H1 (cell line): ENCODE measurements around the gene PPP1R11. TPM values are rescaled to one million over a fixed set of nuclear protein-coding genes. Genes with fewer than 3 reads are reported as not detected.
A peak's percentile ranks its signal among the peaks of the same experiment; 100 is the strongest.

ENCODE experiments used
- CTCF ChIA-PET: fragments of 300-600 bp; sonication (Branson Sonifier 250); formaldehyde crosslinking; loops from one replicate; lab custom pipeline; 2021; ENCODE audit not compliant: partially characterized antibody; lab: Charles Lee
- POLR2A ChIA-PET: fragments of 300-600 bp; sonication (Branson Sonifier 250); formaldehyde crosslinking; loops from one replicate; lab custom pipeline; 2021; ENCODE audit warnings: inconsistent platforms; ENCODE audit not compliant: partially characterized antibody; lab: Charles Lee
- DNase-seq, 2 experiments: peaks; one replicate each; pipeline versions ENCODE4 v3.0.0 to v3.0.0-alpha.2; 2010 to 2022; ENCODE audit warnings: low spot score in 2 of 2, low read depth in 1 of 2, mixed read lengths in 1 of 2
- FAIRE-seq: peaks from 2 replicates; lab custom pipeline; 2011; peaks lifted over from hg19 to GRCh38; lab: Jason Lieb, UNC
- H2AFZ ChIP-seq: 2 replicates; pipeline ENCODE4 v1.8.1; 2012; ENCODE audit warnings: low read length, inconsistent platforms
- H2AK5ac ChIP-seq: 2 replicates; pipeline ENCODE4 v1.6.1; 2013; ENCODE audit warnings: low read depth, low read length
- H2BK120ac ChIP-seq: replicated peaks from 2 replicates; pipeline ENCODE3; 2013; ENCODE audit warnings: low read depth, low read length, inconsistent platforms
- H2BK12ac ChIP-seq: 2 replicates; pipeline ENCODE4 v1.6.1; 2013; ENCODE audit warnings: low read depth, low read length
- H2BK15ac ChIP-seq: 2 replicates; pipeline ENCODE4 v1.6.1; 2013; ENCODE audit warnings: low read length
- H2BK20ac ChIP-seq: 2 replicates; pipeline ENCODE4 v1.6.1; 2013; ENCODE audit warnings: low read length
- H2BK5ac ChIP-seq: 2 replicates; pipeline ENCODE4 v1.6.1; 2013; ENCODE audit warnings: low read depth, low read length
- H3K14ac ChIP-seq: 2 replicates; pipeline ENCODE4 v1.6.1; 2013; ENCODE audit warnings: inconsistent platforms; ENCODE audit not compliant: insufficient read length
- H3K18ac ChIP-seq: 2 replicates; pipeline ENCODE4 v1.6.1; 2013; ENCODE audit warnings: low read length; ENCODE audit errors: extremely low read depth
- H3K23ac ChIP-seq: 2 replicates; pipeline ENCODE4 v1.6.1; 2013; ENCODE audit warnings: inconsistent platforms; ENCODE audit not compliant: insufficient read length
- H3K23me2 ChIP-seq: 2 replicates; pipeline ENCODE4 v1.6.1; 2013; ENCODE audit warnings: low read depth, low read length
- H3K27ac ChIP-seq: 2 replicates; pipeline ENCODE4 v1.6.1; 2011; ENCODE audit warnings: low read depth, low read length, inconsistent platforms
- H3K27me3 ChIP-seq, 4 experiments: replicated peaks in 1 of 4; 1 replicate in 1 of 4; 2 replicates in 3 of 4; pipeline versions ENCODE4 v1.6.1 to v1.8.1; 2011 to 2013; ENCODE audit warnings: low read length in 3 of 4, mild to moderate bottlenecking in 3 of 4, inconsistent platforms in 2 of 4, mixed read lengths in 2 of 4, moderate library complexity in 1 of 4; ENCODE audit not compliant: control insufficient read depth in 3 of 4, insufficient read depth in 3 of 4; ENCODE audit errors: extremely low read depth in 1 of 4
- H3K36me3 ChIP-seq, 4 experiments: 2 replicates each; pipeline versions ENCODE4 v1.6.1 to v1.8.1; 2011 to 2013; ENCODE audit warnings: mild to moderate bottlenecking in 4 of 4, low read length in 3 of 4, moderate library complexity in 2 of 4, control low read depth in 1 of 4, inconsistent platforms in 1 of 4; ENCODE audit not compliant: insufficient read depth in 4 of 4, control insufficient read depth in 2 of 4
- H3K4ac ChIP-seq: replicated peaks from 2 replicates; pipeline ENCODE3; 2013; ENCODE audit warnings: low read length, low read depth, mixed read lengths, inconsistent platforms; ENCODE audit not compliant: insufficient read length
- H3K4me1 ChIP-seq, 4 experiments: replicated peaks in 1 of 4; 1 replicate in 1 of 4; 2 replicates in 3 of 4; pipeline versions ENCODE4 v1.6.1 to v1.8.1; 2011 to 2013; ENCODE audit warnings: low read length in 3 of 4, inconsistent platforms in 2 of 4, mixed read lengths in 1 of 4; ENCODE audit not compliant: insufficient read depth in 4 of 4, control insufficient read depth in 3 of 4
- H3K4me2 ChIP-seq, 2 experiments: 2 replicates each; pipeline versions ENCODE4 v1.6.1 to v1.8.1; 2011 to 2013; ENCODE audit warnings: low read depth in 2 of 2, low read length in 2 of 2, control low read depth in 1 of 2, inconsistent platforms in 1 of 2, mild to moderate bottlenecking in 1 of 2; ENCODE audit not compliant: insufficient read depth in 1 of 2
- H3K4me3 ChIP-seq, 4 experiments: fragments of 200-600, 300-600 bp in 1 of 4; sonication (generic), shearing (Covaris generic), sonication (Bioruptor Twin) in 1 of 4; 2 replicates each; pipeline versions ENCODE4 v1.5.1 to v1.8.1; 2011 to 2016; ENCODE audit warnings: low read length in 4 of 4, low read depth in 3 of 4, control low read depth in 2 of 4, inconsistent platforms in 2 of 4, mild to moderate bottlenecking in 2 of 4, mixed read lengths in 1 of 4, moderate library complexity in 1 of 4; ENCODE audit not compliant: insufficient read depth in 2 of 4; ENCODE audit errors: extremely low read depth in 1 of 4
- H3K56ac ChIP-seq: replicated peaks from 2 replicates; pipeline ENCODE3; 2013; ENCODE audit warnings: low read depth, mild to moderate bottlenecking, mixed read lengths, low read length, inconsistent platforms; ENCODE audit not compliant: insufficient read length
- H3K79me1 ChIP-seq: 2 replicates; pipeline ENCODE4 v1.6.1; 2013; ENCODE audit warnings: low read depth, low read length, control low read depth
- H3K79me2 ChIP-seq, 2 experiments: 2 replicates each; pipeline versions ENCODE4 v1.6.1 to v1.8.1; 2012 to 2013; ENCODE audit warnings: low read length in 2 of 2, mild to moderate bottlenecking in 2 of 2, inconsistent platforms in 1 of 2; ENCODE audit not compliant: insufficient read depth in 2 of 2, control insufficient read depth in 1 of 2
- H3K9ac ChIP-seq, 4 experiments: replicated peaks in 1 of 4; 1 replicate in 1 of 4; 2 replicates in 3 of 4; pipeline versions ENCODE4 v1.6.1 to v1.8.1; 2011 to 2013; ENCODE audit warnings: low read depth in 3 of 4, low read length in 3 of 4, control low read depth in 2 of 4, mild to moderate bottlenecking in 2 of 4, moderate library complexity in 2 of 4, inconsistent platforms in 1 of 4; ENCODE audit errors: extremely low read depth in 1 of 4
- H3K9me3 ChIP-seq, 2 experiments: 2 replicates each; pipeline versions ENCODE4 v1.6.1 to v1.8.1; 2012 to 2013; ENCODE audit warnings: mild to moderate bottlenecking in 2 of 2, moderate library complexity in 2 of 2, control low read depth in 1 of 2, inconsistent platforms in 1 of 2, low read depth in 1 of 2, low read length in 1 of 2, mixed read lengths in 1 of 2; ENCODE audit not compliant: insufficient read depth in 2 of 2
- H4K20me1 ChIP-seq, 2 experiments: replicated peaks in 1 of 2; 2 replicates each; pipeline versions ENCODE3 to v1.8.1; 2011 to 2013; ENCODE audit warnings: inconsistent platforms in 2 of 2, low read length in 2 of 2, mild to moderate bottlenecking in 1 of 2; ENCODE audit not compliant: insufficient read depth in 2 of 2, control insufficient read depth in 1 of 2
- H4K5ac ChIP-seq: 2 replicates; pipeline ENCODE4 v1.6.1; 2013; ENCODE audit warnings: low read length, low read depth, mixed read lengths, inconsistent platforms; ENCODE audit not compliant: insufficient read length
- H4K8ac ChIP-seq: 2 replicates; pipeline ENCODE4 v1.8.0; 2013; ENCODE audit warnings: mild to moderate bottlenecking, moderate library complexity, low read length, inconsistent platforms; ENCODE audit not compliant: insufficient read depth; ENCODE audit errors: extremely low read depth
- H4K91ac ChIP-seq: replicated peaks from 2 replicates; pipeline ENCODE3; 2013; ENCODE audit warnings: low read length, mixed read lengths, inconsistent platforms; ENCODE audit not compliant: insufficient read length
- CEBPB ChIP-seq: IDR thresholded peaks from 2 replicates; pipeline ENCODE4 v1.6.1; 2012; ENCODE audit warnings: low read depth, low read length
- CHD1 ChIP-seq: IDR thresholded peaks from 2 replicates; pipeline ENCODE4 v1.6.1; 2012; ENCODE audit warnings: low read depth, low read length, improper control_type of control experiment
- CTBP2 ChIP-seq: IDR thresholded peaks from 2 replicates; pipeline ENCODE4 v1.7.0; 2011; ENCODE audit warnings: borderline replicate concordance, mild to moderate bottlenecking, moderate library complexity, mixed read lengths, low read length; ENCODE audit not compliant: insufficient read depth, insufficient read length
- EGR1 ChIP-seq: IDR thresholded peaks from 2 replicates; pipeline ENCODE4 v1.6.1; 2011; ENCODE audit warnings: low read depth, low read length, borderline replicate concordance
- EZH2 ChIP-seq: fragments of 200-600 bp; sonication (generic); IDR thresholded peaks from 2 replicates; pipeline ENCODE4 v1.7.1; 2012; ENCODE audit warnings: low read depth, mild to moderate bottlenecking, moderate library complexity, low read length, inconsistent platforms; ENCODE audit not compliant: severe bottlenecking
- GABPA ChIP-seq: IDR thresholded peaks from 2 replicates; pipeline ENCODE4 v1.6.1; 2011; ENCODE audit warnings: mild to moderate bottlenecking, low read length, moderate library complexity, borderline replicate concordance; ENCODE audit not compliant: insufficient read depth
- JUND ChIP-seq: IDR thresholded peaks from 2 replicates; pipeline ENCODE4 v1.6.1; 2011; ENCODE audit warnings: mild to moderate bottlenecking, improper control_type of control experiment, low read length
- NRF1 ChIP-seq: IDR thresholded peaks from 2 replicates; pipeline ENCODE4 v1.6.1; 2011; ENCODE audit warnings: mild to moderate bottlenecking, low read depth, low read length, improper control_type of control experiment
- RNF2 ChIP-seq: fragments of 200-900, 300-1000 bp; sonication (generic); IDR thresholded peaks from 2 replicates; pipeline ENCODE4 v1.7.1; 2016; ENCODE audit warnings: borderline replicate concordance, low read depth, mild to moderate bottlenecking, antibody characterized with exemption, low read length; ENCODE audit not compliant: poor library complexity, severe bottlenecking; ENCODE audit errors: missing control alignments
- SIN3A ChIP-seq, 2 experiments: IDR thresholded peaks in 1 of 2; conservative IDR thresholded peaks in 1 of 2; 2 replicates each; pipeline ENCODE4 v1.6.1; 2011 to 2012; ENCODE audit warnings: low read length in 2 of 2, improper control_type of control experiment in 1 of 2, low read depth in 1 of 2, mild to moderate bottlenecking in 1 of 2
- ZNF274 ChIP-seq: IDR thresholded peaks from 2 replicates; pipeline ENCODE4 v1.7.0; 2012; ENCODE audit warnings: low read length, borderline replicate concordance; ENCODE audit errors: extremely low read depth
- WGBS, 2 experiments: shearing (Covaris generic) in 1 of 2; methylation state at CpG; one replicate each; pipeline versions ENCODE4 v1.1.6 to v1.1.7; 2013 to 2015; ENCODE audit warnings: low lambda C conversion rate in 2 of 2, mixed read lengths in 2 of 2, inconsistent platforms in 1 of 2, low coverage in 1 of 2, missing lambda C conversion rate in 1 of 2; ENCODE audit not compliant: insufficient replicate concordance in 2 of 2, insufficient coverage in 1 of 2, insufficient read length in 1 of 2; ENCODE audit errors: extremely low coverage in 1 of 2, missing lambda C conversion rate in 1 of 2; 5-methylcytosine and 5-hydroxymethylcytosine counted together
- polyA plus RNA-seq, 7 experiments: library from polyadenylated mRNA; depleted of rRNA in 3 of 7; stranded (reverse) in 5 of 7; unstranded in 2 of 7; fragments of >200 nt in 5 of 7; fragments of 200-250 nt in 2 of 7; gene quantifications; 1 replicate in 5 of 7; 2 replicates in 1 of 7; 4 replicates in 1 of 7; pipeline versions ENCODE4 v1.2.1 to v1.2.3, GENCODE V29; 2011 to 2013; ENCODE audit warnings: missing spikeins in 2 of 7, mixed read lengths in 2 of 7
- total RNA-seq: library from RNA; stranded (reverse); fragmentation: NEBNext Ultra II Directional; extraction: Animal tissue kit (Norgen Biotek cat#: 25700); gene quantifications from 2 replicates; pipeline ENCODE4 v1.2.1, GENCODE V29; 2021
- TF ChIP-seq, protein P1 (sequence below): IDR thresholded peaks from 2 replicates; pipeline ENCODE4 v1.6.1; 2012; ENCODE audit warnings: inconsistent platforms

Gene PPP1R11
- total and polyA plus RNA-seq, 2 of the 8 experiments (the other 6 are each of a cell fraction or from before 2014, with no cell fraction given), result 26.1 to 32.8 TPM

DNA sequence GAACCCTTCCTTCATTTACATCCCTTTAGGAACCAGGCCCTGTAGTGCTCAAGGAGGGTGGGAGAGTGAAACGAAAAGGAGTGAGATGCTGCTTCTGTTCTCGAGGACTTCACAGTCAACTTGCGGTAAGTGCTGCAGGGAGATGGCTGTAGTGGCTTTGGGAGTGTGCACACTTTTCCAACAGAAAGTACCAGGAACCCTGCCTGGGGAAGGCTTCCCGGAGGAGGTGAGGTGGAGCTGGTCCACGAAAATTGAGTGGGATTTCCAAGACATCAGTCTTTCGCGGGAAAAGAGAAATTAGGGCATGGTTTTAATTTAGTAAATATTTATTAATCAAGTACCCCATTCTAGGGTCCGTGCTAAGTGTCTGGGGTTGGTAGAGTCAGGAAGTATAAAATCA is 33.2 kb downstream of the PPP1R11 start:
- H2BK12ac ChIP-seq, result no peak overlapping the region; the same call in 1 of the 2 replicates
- CTCF ChIA-PET, result interaction anchor here (3.5 kb wide), 1 partner anchor 31 kb away, joined by 17 read pairs; no protein-coding TSS in a partner anchor
- TF ChIP-seq NRF1 (no peak), SIN3A (conservative IDR thresholded peaks at IDR 0.05 in 1 of 2, IDR thresholded peaks at IDR 0.05 in 1 of 2; ENCODE audit: low read depth in 1 of 2, low read length in 2 of 2) (no peak), EZH2 (no peak), JUND (no peak), ZNF274 (no peak), CTBP2 (no peak), GABPA (no peak), CHD1 (no peak), RNF2 (no peak), CEBPB (no peak), EGR1 (no peak)
- TF ChIP-seq, protein P1, sequence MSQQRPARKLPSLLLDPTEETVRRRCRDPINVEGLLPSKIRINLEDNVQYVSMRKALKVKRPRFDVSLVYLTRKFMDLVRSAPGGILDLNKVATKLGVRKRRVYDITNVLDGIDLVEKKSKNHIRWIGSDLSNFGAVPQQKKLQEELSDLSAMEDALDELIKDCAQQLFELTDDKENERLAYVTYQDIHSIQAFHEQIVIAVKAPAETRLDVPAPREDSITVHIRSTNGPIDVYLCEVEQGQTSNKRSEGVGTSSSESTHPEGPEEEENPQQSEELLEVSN, result no peak

More for the DNA sequence above, 33.2 kb downstream of the PPP1R11 start:
- H2BK15ac ChIP-seq, result peak overlapping the region; percentile 67; the same call in 1 of the 2 replicates
- H3K79me2 ChIP-seq, result no peaks in the 10 kb centered on the region
- H3K18ac ChIP-seq, result no peak overlapping the region; the same call in 1 of the 2 replicates
- peak overlapping the region; percentile 69 to 79 for H3K4me2 ChIP-seq
- H2AFZ ChIP-seq, result no peak overlapping the region
- H3K9ac ChIP-seq, result no peak overlapping the region
- POLR2A ChIA-PET, result interaction anchor here (0.6 to 1.3 kb wide), 2 partner anchors 26 to 1061 kb away, joined by 3 read pairs; no protein-coding TSS in a partner anchor
- FAIRE-seq (no peak), DNase-seq (no peak)
- peak overlapping the region; percentile 36 to 65 (median 44); a peak in 5 of 8 replicates for H3K4me3 ChIP-seq
- no peak overlapping the region for H4K5ac ChIP-seq
- peaks cover 32 to 71% (median 64%) of the 10 kb centered on the region in 4 experiments for H3K27me3 ChIP-seq
- no peak overlapping the region for H3K27ac ChIP-seq
- no peak overlapping the region for H3K23ac ChIP-seq
- no peak overlapping the region for H2AK5ac ChIP-seq
- H4K20me1 ChIP-seq, result no peaks in the 10 kb centered on the region
- H2BK20ac ChIP-seq, result no peak overlapping the region
- H2BK5ac ChIP-seq, result no peak overlapping the region
- peaks cover 10% of the 10 kb centered on the region for H3K23me2 ChIP-seq
- H4K91ac ChIP-seq, result no peak overlapping the region
- H3K4me1 ChIP-seq, result peaks cover 3 to 15% (median 9%) of the 10 kb centered on the region in 4 experiments; a peak in 6 of 7 replicates
- no peak overlapping the region for H4K8ac ChIP-seq
- WGBS, 2 experiments, result 24% methylated on average over 8 of the region's 8 CpGs; no CpG with 5 or more reads in 1 of the 2 experiments
- no peaks in the 10 kb centered on the region for H3K36me3 ChIP-seq
- no peaks in the 10 kb centered on the region for H3K79me1 ChIP-seq
- H3K14ac ChIP-seq, result no peak overlapping the region
- no peak overlapping the region for H2BK120ac ChIP-seq
- H3K9me3 ChIP-seq, result no peaks in the 10 kb centered on the region
- no peak overlapping the region for H3K4ac ChIP-seq
- H3K56ac ChIP-seq, result no peak overlapping the region
